Body of pancreas (tissue), 4 donors: ENCODE results near the gene ZNF69.

Experiments used
- POLR2A ChIP-seq, 3 donors: fragments of 450-650 bp; IDR thresholded peaks; one replicate each; pipeline ENCODE4 v1.6.1; 2016; ENCODE audit warnings: antibody characterized with exemption in 3 of 3, mild to moderate bottlenecking in 2 of 3
- TF ChIP-seq, protein P1 (sequence below), 7 experiments: fragments of 450-650 bp in 4 of 7; fragments of 200-600 bp in 3 of 7; sonication (generic) in 3 of 7; IDR thresholded peaks; one replicate each; pipeline ENCODE4 v1.5.1; 2016 to 2019; ENCODE audit warnings: antibody characterized with exemption in 7 of 7

DNA sequence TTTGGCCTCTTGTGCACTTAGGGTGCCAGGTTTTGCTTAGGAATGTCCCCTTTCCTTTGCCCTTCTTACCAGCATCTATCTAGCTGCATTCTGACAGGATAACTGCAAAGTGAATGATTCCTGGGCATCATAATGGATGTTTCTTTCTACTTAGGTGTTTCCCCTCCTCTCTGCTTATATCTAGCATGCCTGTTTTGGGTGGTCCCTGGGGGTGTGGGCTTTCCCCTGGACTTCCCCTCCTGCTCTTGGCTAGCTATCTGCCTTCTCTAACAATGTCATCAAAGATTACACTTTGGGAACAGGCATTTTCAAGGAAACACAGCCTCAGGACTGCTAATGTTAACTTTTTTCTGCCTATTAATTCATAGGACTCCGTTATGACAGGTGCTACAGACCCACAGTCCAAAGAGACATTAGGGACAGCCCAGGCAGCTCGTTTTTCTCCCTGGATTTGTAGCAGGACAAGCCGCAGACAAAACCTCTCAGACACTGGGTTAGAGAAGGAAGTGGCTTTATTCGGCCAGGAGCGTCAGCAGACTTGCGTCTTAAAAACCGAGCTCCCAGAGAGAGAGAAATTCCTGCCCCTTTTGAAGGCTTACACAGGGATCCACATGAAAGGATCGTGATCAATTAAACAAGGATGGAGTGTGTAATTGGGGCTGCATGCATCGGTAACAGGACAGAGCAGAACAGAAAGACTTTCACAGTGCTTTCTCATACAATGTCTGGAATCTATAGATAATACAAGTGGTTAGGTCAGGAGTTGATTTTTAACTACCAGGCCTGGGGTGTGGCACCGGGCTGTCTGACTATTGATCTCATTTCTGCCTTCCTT, 54.6 kb downstream of the ZNF69 start:
- no peak for TF ChIP-seq POLR2A (IDR thresholded peaks at IDR 0.05)
- TF ChIP-seq, protein P1, sequence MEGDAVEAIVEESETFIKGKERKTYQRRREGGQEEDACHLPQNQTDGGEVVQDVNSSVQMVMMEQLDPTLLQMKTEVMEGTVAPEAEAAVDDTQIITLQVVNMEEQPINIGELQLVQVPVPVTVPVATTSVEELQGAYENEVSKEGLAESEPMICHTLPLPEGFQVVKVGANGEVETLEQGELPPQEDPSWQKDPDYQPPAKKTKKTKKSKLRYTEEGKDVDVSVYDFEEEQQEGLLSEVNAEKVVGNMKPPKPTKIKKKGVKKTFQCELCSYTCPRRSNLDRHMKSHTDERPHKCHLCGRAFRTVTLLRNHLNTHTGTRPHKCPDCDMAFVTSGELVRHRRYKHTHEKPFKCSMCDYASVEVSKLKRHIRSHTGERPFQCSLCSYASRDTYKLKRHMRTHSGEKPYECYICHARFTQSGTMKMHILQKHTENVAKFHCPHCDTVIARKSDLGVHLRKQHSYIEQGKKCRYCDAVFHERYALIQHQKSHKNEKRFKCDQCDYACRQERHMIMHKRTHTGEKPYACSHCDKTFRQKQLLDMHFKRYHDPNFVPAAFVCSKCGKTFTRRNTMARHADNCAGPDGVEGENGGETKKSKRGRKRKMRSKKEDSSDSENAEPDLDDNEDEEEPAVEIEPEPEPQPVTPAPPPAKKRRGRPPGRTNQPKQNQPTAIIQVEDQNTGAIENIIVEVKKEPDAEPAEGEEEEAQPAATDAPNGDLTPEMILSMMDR (IDR thresholded peaks at IDR 0.05), result no peak
